ENCODE measurements around the gene EML3.
"Not testable (repeated sequence)": the region's sequence is repeated elsewhere in the genome, so short reads cannot be mapped to it uniquely, and the experiment has no call there.

EML3 gene

GRCh38 chr11:62612366-62613290, at the start of gene EML3, which contains the start of gene ROM1:
TSS of gene EML3 (minus strand) at chr11:62612775. CDS start at chr11:62612457, 318 bp downstream.
TSS of gene ROM1 (plus strand) at chr11:62613257. CDS start at chr11:62613282, 25 bp downstream.
- DNase-seq, result peak; percentile 80 to 93

GRCh38 chr11:62656796-62657429, 44.3 kb upstream of the EML3 start:
- no peak for DNase-seq

DNA sequence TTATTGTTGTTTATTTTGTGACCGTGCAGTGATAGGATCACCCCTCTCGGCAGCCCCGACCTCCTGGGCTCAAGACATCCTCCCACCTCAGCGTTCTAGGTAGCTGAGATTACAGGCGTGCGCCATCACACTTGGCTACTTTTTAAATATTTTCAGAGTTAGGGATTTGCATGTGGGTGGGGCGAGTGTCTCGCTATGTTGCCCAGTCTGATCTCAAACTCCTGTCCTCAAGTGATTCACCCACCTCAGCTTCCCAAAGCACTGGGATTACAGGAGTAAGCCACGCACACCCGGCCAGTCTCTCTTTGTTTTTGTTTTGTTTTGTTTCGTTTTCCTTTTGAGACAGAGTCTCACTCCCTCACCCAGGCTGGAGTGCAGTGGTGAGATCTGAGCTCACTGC, 41.7 kb upstream of the EML3 start:
- DNase-seq, result no peak

GRCh38 chr11:62652161-62653006, 39.8 kb upstream of the EML3 start:
- DNase-seq, result no peak

DNA sequence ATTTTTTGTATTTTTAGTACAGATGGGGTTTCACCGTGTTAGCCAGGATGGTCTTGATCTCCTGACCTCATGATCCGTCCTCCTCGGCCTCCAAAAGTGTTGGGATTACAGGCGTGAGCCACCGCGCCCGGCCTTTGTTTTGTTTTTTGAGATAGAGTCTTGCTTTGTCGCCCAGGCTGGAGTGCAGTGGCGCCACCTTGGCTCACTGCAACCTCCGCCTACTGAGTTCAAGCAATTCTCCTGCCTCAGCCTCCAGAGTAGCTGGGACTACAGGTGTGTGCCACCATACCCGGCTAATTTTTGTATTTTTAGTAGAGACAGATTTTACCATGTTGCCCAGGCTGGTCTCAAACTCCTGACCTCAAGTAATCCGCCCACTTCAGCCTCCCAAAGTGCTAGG, 37.7 kb upstream of the EML3 start:
- not testable (repeated sequence) for DNase-seq

GRCh38 chr11:62649486-62649885, 36.9 kb upstream of the EML3 start:
- DNase-seq, result no peak

DNA sequence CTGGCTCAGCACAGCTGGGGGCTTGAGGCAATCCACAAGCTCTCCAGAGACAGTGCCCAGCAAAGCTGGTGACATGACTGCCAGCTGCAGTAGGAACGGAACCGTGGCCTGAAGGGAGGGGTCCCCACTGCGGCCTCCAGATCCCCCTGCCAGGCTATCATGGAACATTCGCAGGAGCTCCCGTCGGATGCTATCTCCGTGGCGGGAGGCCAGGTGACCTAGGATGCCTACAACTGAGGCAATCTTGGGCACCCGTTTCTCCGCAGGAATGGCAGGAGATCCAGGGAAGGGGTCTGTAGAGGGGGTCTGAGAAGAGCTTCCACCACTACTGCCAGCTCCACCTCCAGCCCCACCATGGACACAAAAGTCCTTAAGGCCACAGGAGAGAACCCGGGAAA, 36.4 kb upstream of the EML3 start:
- no peak for DNase-seq

DNA sequence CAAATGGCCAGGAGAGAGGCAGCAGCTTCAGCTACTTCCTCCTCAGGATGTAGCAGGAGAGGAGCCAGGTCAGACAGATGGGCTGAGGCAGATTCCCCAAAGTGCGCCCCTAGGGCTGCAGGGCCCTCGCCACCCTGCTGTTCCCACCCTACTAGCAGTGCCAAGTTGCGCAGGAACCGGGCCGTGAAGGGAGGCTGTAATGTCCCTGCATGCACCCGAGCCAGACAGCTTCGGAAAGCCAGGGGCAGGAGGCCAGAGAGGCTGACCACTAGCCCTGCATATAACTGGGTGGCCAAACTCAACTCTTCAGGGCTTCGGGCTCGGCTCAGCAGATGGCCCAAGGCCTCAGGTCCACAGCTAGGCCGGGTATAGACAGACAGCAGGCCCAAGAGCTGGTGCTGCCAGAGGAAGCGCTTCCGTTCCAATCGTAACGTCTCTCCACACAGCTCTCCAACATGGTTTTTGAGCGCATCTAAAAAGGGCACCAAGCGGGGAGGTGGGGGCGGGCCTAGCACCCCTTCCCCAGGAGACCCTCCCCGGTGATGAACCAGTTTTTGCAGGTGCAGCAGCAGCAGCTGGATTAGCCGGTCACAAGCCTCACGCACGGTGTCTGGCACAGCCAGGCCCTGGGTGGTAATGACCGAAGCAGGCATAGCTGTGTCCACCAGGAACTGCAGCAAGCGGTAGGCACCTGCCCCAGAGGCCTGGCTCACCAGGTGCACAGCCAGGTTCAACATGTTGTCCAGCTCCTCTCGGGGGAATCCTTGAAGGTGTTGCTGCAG, 35.8 kb upstream of the EML3 start:
- DNase-seq, result no peak

DNA sequence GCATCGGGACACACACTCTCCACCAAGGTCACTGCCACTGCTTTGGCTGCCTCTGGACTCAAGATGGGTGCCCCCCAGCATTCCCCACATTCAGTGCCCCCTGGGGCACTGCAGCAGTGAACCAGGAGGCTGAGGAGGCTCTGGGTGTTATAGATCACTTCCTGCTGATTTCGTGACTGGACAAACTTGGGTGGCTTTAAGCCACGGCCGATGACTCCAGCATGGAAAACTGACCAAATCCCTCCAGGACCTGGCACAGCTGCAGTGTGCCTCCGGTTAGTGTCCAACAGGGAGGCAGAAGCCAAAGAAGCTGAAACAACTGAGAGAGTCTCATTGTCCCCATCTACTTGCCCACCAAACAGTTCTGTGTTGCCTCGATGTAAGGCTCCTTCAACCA, 35.0 kb upstream of the EML3 start:
- DNase-seq, result no peak

- DNase-seq, result no peak
Observed at GRCh38 chr11:62646825-62647608, 34.4 kb upstream of the EML3 start.

DNA sequence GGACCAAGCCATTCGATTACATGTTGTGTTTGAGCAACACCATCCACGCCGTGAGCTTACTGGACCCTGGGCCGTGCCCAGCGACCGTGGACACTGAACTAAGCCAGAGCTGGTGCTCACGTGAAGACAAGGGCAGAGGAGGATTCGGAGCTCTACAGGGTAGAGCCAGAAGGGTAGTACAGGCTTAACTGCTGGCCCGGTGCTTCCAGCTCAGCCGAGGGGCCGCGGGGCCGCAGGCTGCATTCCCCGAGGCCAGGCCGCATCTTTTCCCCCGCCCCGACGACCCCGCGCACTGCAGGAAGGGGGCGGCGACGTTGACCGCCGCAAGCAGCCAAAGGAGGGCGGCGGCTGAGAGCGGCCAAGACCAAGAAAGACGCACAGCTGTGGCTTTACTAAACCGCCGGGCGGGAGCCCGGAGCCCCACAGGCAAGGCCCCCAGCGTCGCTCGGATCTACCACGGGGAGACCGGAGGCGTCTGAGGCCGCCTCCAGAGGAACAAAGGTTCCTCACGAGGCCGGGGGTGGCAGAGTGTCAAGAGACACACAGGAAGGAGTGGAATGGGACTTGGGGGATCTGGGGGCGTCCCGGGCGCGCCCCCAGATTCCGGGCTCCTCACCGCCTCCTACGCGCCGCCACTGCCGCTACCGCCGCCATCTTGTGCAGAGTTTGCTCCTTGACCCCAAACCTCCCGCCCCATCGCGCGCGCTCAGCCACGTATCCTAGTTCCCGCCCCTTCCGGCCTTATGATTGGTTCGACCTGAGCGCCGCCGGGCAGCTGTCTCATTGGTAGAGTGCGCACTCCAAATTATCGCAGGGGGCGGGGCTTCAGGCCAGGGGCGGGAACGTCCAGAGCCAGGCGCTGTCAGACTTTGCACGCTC, 33.6 kb upstream of the EML3 start, which contains the start of gene GANAB:
GANAB (minus strand) TSS at position 668 of the 879 bp plus-strand sequence; CDS start at position 654, 14 bp downstream.
- peak; percentile 97 to 100 for DNase-seq

DNA sequence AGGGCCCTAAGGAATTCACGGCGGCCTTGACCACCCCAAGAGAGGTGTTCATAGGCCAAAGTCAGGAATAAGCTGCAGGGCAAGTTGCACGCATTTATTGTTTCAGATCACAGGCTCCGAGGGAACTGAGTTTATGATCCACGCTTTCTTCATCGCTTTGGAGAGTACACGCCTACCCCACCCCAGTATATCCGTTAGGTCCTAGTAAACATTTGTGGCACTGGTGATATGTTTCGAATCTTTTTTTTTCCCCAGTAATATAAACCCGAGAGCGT, 33.0 kb upstream of the EML3 start:
- no peak for DNase-seq

DNA sequence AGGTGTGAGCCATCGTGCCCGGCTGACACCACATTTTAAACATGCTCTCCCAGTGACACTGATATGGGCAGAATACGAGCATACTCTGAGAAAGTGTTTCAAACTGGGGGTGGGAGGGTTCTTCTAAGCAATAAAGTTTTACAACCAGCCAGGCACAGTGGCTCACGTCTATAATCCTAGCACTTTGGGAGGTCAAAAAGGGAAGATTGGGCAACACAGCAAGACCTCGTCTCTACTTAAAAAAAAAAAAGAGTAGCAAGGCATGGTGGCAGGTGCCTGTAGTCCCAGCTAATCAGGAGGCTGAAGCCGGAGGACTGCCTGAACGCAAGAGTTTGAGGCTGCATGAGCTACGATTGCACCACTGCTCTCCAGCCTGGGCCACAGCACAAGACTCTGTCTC, 31.6 kb upstream of the EML3 start:
- no peak for DNase-seq

DNA sequence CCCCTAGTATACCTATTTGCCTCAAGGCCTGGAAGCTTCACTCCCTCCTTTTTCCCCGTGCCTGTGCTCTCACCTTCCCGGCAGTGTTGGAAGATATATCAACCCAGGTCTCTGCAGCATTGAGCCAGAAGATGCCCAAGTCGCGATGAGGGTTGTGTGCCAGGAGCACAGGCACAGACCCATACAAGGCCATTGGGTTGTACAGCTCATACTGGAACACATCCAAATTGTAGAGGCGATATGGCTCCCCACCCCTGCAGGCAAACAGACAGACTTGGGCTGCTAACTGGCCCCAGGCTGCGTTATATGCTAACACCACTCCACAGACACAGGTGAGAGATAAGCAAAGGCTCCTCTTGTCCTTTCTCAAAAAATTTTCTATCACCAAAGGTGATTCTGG, 19.9 kb upstream of the EML3 start:
- no peak for DNase-seq

DNA sequence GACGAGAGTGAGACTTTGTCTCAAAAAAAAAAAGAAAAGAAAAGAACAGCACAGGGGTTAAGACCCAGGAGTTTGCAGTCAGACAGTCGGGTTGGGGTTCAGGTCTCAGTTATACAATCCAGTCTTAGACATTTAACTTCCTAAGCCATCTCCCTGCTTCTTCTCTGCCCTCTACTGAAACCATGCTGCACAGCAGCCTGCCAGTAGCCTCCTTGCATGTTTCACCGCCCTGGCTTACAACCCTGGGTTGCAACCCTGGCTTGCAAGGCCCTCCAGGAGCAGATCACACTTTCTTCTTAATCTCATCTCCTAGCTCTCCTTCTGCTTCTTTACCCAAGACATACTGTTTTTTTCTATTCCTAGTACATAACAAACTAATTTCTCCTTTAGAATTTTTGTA, 15.1 kb upstream of the EML3 start:
- DNase-seq, result no peak

- DNase-seq, result no peak
Observed at GRCh38 chr11:62622476-62623089, 10.0 kb upstream of the EML3 start.

DNA sequence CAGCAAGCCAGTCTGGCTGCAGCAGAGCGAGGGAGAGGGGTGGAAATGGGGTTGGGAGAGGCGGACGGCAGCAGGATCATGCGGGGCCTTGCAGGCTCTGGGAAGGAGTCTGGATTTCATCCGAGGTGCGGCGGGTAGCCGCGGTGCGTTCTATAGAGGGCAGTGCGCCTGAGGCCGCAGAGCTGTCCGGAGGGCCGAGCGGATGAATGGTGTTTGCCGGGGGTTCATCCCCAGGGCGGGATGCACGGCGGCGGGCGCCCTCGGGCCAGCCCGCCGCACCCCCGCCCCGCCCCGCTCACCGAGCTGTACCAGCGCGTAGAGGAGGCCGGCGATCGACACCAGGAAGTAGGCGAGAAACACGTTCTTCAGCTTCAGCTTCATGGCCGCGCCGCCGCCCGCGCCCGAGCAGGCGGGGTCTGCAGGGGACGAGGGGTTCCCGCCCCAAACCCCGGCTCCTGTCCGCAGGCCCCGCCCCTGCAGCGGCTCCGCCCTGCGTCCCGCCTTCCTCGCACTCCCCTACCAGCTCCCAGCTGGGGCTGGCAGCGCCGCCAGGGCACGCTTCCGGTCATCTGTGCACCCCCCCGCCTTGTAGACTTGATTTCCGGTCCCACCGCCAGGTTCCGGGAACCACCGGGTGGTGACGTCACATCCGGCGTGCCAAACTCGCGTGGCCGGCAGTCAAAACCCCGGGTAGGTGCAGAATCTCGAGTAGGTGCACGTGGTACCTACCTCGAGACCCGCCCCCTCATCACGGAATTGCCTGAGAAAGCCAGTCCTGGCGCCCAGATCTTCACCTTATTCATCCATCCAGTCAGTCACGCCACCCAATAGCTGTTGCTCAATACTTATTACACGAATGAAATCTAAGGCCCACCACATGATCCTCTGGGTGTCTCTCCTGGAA, 9.2 kb upstream of the EML3 start, which contains the start of gene B3GAT3:
B3GAT3 (minus strand) TSS at position 420 of the 904 bp plus-strand sequence; CDS start at position 381, 39 bp downstream.
- peak; percentile 97 to 99 for DNase-seq

GRCh38 chr11:62621027-62621566, 8.5 kb upstream of the EML3 start:
- DNase-seq, result no peak

DNA sequence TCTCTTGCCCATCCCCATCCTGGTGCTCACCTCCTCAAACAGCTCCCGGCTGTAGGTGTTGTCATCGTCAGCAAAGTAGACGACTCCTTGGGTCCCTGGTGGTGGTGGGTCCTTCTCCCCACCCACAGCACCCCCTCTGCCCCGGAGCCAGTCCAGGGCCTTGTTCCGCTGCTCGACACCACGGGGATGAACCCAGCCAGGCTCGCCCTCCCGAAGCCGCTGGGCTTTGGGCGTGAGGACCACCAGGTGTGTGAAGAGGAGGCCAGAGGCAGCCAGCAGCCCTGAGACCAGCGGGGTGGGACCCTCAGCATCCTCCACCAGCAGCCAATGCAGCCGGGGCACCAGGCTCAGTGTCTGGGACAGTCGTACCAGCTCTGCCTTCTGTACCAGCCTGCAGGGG, 4.4 kb upstream of the EML3 start:
- not testable (repeated sequence) for DNase-seq

Measured in NCI-H526 (cell line).